B cell (primary cell): ENCODE data around the gene CACNB2. TPM values are rescaled to one million over a fixed set of nuclear protein-coding genes. Genes with fewer than 3 reads are reported as not detected.
A peak's percentile ranks its signal among the peaks of the same experiment; 100 is the strongest.

Experiments used
- ATAC-seq: fragments of 200-7000 bp; cut with Tn5 transposase; one replicate; pipeline ENCODE4 v1.10.0; 2021; ENCODE audit warnings: low read depth, mild to moderate bottlenecking, moderate number of reproducible peaks, moderate library complexity
- CTCF ChIA-PET: fragments of 350-600 bp; sonication (Branson Sonifier 250); formaldehyde crosslinking; loops from one replicate; lab custom pipeline; 2021; ENCODE audit warnings: antibody characterized with exemption, inconsistent platforms; lab: Charles Lee
- POLR2A ChIA-PET: fragments of 350-600 bp; sonication (Branson Sonifier 250); formaldehyde crosslinking; loops from one replicate; lab custom pipeline; 2021; ENCODE audit warnings: antibody characterized with exemption; lab: Charles Lee
- DNase-seq: peaks from one replicate; pipeline ENCODE4 v3.0.0; 2013
- H2AFZ ChIP-seq: 2 replicates; pipeline ENCODE4 v1.6.1; 2012; ENCODE audit warnings: mild to moderate bottlenecking, low read depth, low read length; ENCODE audit not compliant: insufficient read depth, poor library complexity, severe bottlenecking
- H3K27ac ChIP-seq, 2 donors: 1 replicate in 1 of 2; 2 replicates in 1 of 2; pipeline ENCODE4 v1.5.1; 2012 to 2013; ENCODE audit warnings: low read length in 2 of 2, mild to moderate bottlenecking in 2 of 2, moderate library complexity in 1 of 2
- H3K27me3 ChIP-seq, 4 experiments: fragments of 200-600 bp in 1 of 4; sonication (generic) in 1 of 4; replicated peaks in 1 of 4; 1 replicate in 2 of 4; 2 replicates in 2 of 4; pipeline versions ENCODE4 v1.6.1 to v1.7.0; 2013 to 2016; ENCODE audit warnings: low read length in 3 of 4, mild to moderate bottlenecking in 2 of 4, mixed read lengths in 1 of 4, moderate library complexity in 1 of 4; ENCODE audit not compliant: insufficient read depth in 4 of 4, control insufficient read depth in 3 of 4; ENCODE audit errors: control extremely low read depth in 1 of 4
- H3K36me3 ChIP-seq, 2 experiments: replicated peaks in 1 of 2; 1 replicate in 1 of 2; 2 replicates in 1 of 2; pipeline versions ENCODE4 v1.6.1 to v1.7.1; 2013; ENCODE audit warnings: low read length in 1 of 2; ENCODE audit not compliant: insufficient read depth in 2 of 2, control insufficient read depth in 1 of 2; ENCODE audit errors: control extremely low read depth in 1 of 2, extremely low read depth in 1 of 2
- H3K4me1 ChIP-seq, 2 donors: fragments of 200-600 bp in 1 of 2; sonication (generic) in 1 of 2; 1 replicate in 1 of 2; 2 replicates in 1 of 2; pipeline versions ENCODE4 v1.5.1 to v1.6.1; 2013 to 2017; ENCODE audit warnings: low read length in 2 of 2; ENCODE audit not compliant: control insufficient read depth in 2 of 2, insufficient read depth in 2 of 2
- H3K4me2 ChIP-seq: replicated peaks from 2 replicates; pipeline ENCODE3; 2012; ENCODE audit warnings: mild to moderate bottlenecking, low read depth, low read length; ENCODE audit not compliant: poor library complexity, severe bottlenecking
- H3K4me3 ChIP-seq, 5 experiments: fragments of 200-600 bp in 1 of 5; sonication (generic) in 1 of 5; 1 replicate in 3 of 5; 2 replicates in 2 of 5; pipeline versions ENCODE4 v1.5.1 to v1.7.0; 2011 to 2016; ENCODE audit warnings: low read length in 4 of 5, mild to moderate bottlenecking in 4 of 5, low read depth in 2 of 5, control low read depth in 1 of 5, moderate library complexity in 1 of 5; ENCODE audit not compliant: insufficient read depth in 1 of 5; ENCODE audit errors: control extremely low read depth in 1 of 5, extremely low read depth in 1 of 5
- H3K79me2 ChIP-seq: fragments of 200-600 bp; sonication (generic); one replicate; pipeline ENCODE4 v1.6.0; 2016; ENCODE audit warnings: low read length; ENCODE audit not compliant: control insufficient read depth, insufficient read depth
- H3K9ac ChIP-seq: fragments of 200-600 bp; sonication (generic); 2 replicates; pipeline ENCODE4 v1.6.1; 2017; ENCODE audit warnings: mild to moderate bottlenecking, low read length, moderate library complexity
- H3K9me3 ChIP-seq, 3 donors: one replicate each; pipeline versions ENCODE4 v1.6.1 to v1.7.1; 2013; ENCODE audit warnings: low read length in 2 of 3; ENCODE audit not compliant: control insufficient read depth in 2 of 3, insufficient read depth in 1 of 3; ENCODE audit errors: control extremely low read depth in 1 of 3
- H4K20me1 ChIP-seq: 2 replicates; pipeline ENCODE4 v1.6.0; 2012; ENCODE audit warnings: mild to moderate bottlenecking, low read length; ENCODE audit not compliant: insufficient read depth, control insufficient read depth, poor library complexity, severe bottlenecking
- H3K27ac Mint-ChIP-seq: one replicate; pipeline ENCODE4 v1.8.0; 2021; ENCODE audit warnings: mixed read lengths
- H3K27me3 Mint-ChIP-seq: one replicate; pipeline ENCODE4 v1.8.0; 2021; ENCODE audit warnings: mixed read lengths
- H3K4me1 Mint-ChIP-seq: one replicate; pipeline ENCODE4 v1.8.0; 2021; ENCODE audit warnings: mixed read lengths
- H3K4me3 Mint-ChIP-seq: one replicate; pipeline ENCODE4 v1.8.0; 2021; ENCODE audit warnings: mixed read lengths
- H3K9me3 Mint-ChIP-seq: one replicate; pipeline ENCODE4 v1.8.0; 2022; ENCODE audit warnings: mixed read lengths; ENCODE audit not compliant: insufficient read depth
- EZH2 ChIP-seq: IDR thresholded peaks from 2 replicates; pipeline ENCODE4 v1.6.1; 2012; ENCODE audit warnings: borderline replicate concordance, low read depth, mild to moderate bottlenecking, moderate library complexity, low read length; ENCODE audit not compliant: insufficient read depth, poor library complexity, severe bottlenecking
- WGBS: methylation state at CpG from one replicate; pipeline ENCODE4 v1.1.5; 2013; ENCODE audit warnings: missing lambda C conversion rate; ENCODE audit not compliant: insufficient coverage; 5-methylcytosine and 5-hydroxymethylcytosine counted together
- intact Hi-C: fragments of 100-400 bp; cut with micrococcal nuclease; formaldehyde crosslinking; loops from one replicate; pipeline ENCODE4 v1.10.0; 2022
- polyA plus RNA-seq: library from polyadenylated mRNA; depleted of rRNA; stranded (reverse); fragments of >200 nt; gene quantifications from 2 replicates; pipeline ENCODE4 v1.2.3, GENCODE V29; 2012
- total RNA-seq, 2 donors: library from RNA; stranded (reverse); fragments of 120-200 nt in 1 of 2; gene quantifications; 1 replicate in 1 of 2; 2 replicates in 1 of 2; pipeline versions ENCODE4 v1.2.3 to v1.2.4, GENCODE V29; 2013 to 2022
- TF ChIP-seq, protein P1 (sequence below): fragments of 200-600 bp; IDR thresholded peaks from one replicate; pipeline ENCODE4 v1.8.0; 2022; ENCODE audit warnings: antibody characterized with exemption, mild to moderate bottlenecking

CACNB2 gene
- total and polyA plus RNA-seq, 2 donors (not counting 1 experiment from before 2014, with no cell fraction given) = not detected

GRCh38 chr10:18399158-18399557, 258.9 kb downstream of the CACNB2 start:
- no peak overlapping the region for H3K27ac Mint-ChIP-seq
- Histone ChIP-seq H3K27ac (no peak overlapping the region), H3K4me3 (no peak overlapping the region), H4K20me1 (no peaks in the 10 kb centered on the region), H3K4me1 (no peaks in the 10 kb centered on the region), H3K9me3 (no peaks in the 10 kb centered on the region), H3K36me3 (no peaks in the 10 kb centered on the region), H3K9ac (no peak overlapping the region), H2AFZ (no peak overlapping the region), H3K79me2 (no peaks in the 10 kb centered on the region), H3K27me3 (no peaks in the 10 kb centered on the region), H3K4me2 (no peak overlapping the region)
- no peaks in the 10 kb centered on the region for H3K9me3 Mint-ChIP-seq
- DNase-seq = no peak
- ATAC-seq = no peak
- peaks cover 10% of the 10 kb centered on the region for H3K27me3 Mint-ChIP-seq
- ChIA-PET POLR2A (no interaction called here), CTCF (no interaction called here)
- WGBS = 100% methylated on average over 1 of the region's 3 CpGs
- TF ChIP-seq, protein P1, sequence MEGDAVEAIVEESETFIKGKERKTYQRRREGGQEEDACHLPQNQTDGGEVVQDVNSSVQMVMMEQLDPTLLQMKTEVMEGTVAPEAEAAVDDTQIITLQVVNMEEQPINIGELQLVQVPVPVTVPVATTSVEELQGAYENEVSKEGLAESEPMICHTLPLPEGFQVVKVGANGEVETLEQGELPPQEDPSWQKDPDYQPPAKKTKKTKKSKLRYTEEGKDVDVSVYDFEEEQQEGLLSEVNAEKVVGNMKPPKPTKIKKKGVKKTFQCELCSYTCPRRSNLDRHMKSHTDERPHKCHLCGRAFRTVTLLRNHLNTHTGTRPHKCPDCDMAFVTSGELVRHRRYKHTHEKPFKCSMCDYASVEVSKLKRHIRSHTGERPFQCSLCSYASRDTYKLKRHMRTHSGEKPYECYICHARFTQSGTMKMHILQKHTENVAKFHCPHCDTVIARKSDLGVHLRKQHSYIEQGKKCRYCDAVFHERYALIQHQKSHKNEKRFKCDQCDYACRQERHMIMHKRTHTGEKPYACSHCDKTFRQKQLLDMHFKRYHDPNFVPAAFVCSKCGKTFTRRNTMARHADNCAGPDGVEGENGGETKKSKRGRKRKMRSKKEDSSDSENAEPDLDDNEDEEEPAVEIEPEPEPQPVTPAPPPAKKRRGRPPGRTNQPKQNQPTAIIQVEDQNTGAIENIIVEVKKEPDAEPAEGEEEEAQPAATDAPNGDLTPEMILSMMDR = no peak
- no peak for TF ChIP-seq EZH2
- peaks cover 5% of the 10 kb centered on the region for H3K4me1 Mint-ChIP-seq
- H3K4me3 Mint-ChIP-seq = no peak overlapping the region
- intact Hi-C loops = no loop called here

DNA sequence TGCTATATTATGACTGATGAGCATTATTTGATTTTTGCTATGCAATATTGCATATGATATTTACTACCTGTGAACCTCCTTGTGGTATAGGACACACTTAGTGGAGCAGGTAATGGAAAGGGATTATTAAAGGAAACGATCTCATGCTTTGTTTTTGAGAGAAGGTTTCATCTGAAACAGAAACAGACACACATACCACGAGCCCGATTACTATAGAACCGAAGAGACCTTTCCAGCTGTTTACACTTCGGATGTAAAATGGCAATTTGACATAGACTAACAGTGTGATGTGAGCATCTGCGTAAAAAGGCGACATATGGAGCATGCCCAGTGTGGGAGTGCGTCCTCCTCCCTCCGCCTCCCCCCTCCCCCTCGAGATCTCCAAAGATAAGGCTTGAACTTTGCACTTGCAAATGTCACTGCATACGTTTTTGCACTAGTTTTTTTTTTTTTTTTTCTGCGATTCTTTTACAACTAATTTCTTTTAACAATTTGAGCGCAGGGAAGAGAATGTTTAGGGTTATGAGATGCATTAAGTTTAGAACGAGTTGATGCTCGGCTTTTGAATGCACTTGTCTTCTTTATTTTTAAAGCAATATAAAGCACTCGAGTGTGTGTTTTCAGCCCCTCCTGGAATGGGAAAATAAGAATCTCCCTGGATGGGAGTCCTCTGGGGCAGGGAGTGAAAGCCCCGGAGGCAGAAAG, 260.1 kb downstream of the CACNB2 start:
- H3K9ac ChIP-seq = no peak overlapping the region
- Mint-ChIP-seq H3K4me3 (no peak overlapping the region), H3K9me3 (no peaks in the 10 kb centered on the region), H3K4me1 (peaks cover 5% of the 10 kb centered on the region), H3K27ac (no peak overlapping the region), H3K27me3 (peaks cover 10% of the 10 kb centered on the region)
- intact Hi-C loops = no loop called here
- H3K4me3 ChIP-seq = no peak overlapping the region
- H3K27ac ChIP-seq = no peak overlapping the region
- H3K36me3 ChIP-seq = no peaks in the 10 kb centered on the region
- ChIA-PET POLR2A (no interaction called here), CTCF (no interaction called here)
- H3K79me2 ChIP-seq = no peaks in the 10 kb centered on the region
- peak overlapping the region; percentile 36 for H2AFZ ChIP-seq
- H3K9me3 ChIP-seq = no peaks in the 10 kb centered on the region
- ATAC-seq (no peak), DNase-seq (no peak)
- peak overlapping the region; percentile 25 for H3K4me2 ChIP-seq
- no peaks in the 10 kb centered on the region for H3K27me3 ChIP-seq
- WGBS = 19% methylated on average over 5 of the region's 17 CpGs
- no peak for TF ChIP-seq EZH2
- TF ChIP-seq, protein P1 = no peak
- H4K20me1 ChIP-seq = no peaks in the 10 kb centered on the region
- H3K4me1 ChIP-seq = no peaks in the 10 kb centered on the region
